GM23338 (cell line): ENCODE measurements around the gene ITGB1BP1. TPM values are rescaled to one million over a fixed set of nuclear protein-coding genes. Genes with fewer than 3 reads are reported as not detected.

ENCODE experiments used
- ATAC-seq: fragments of 200-7000 bp; cut with Tn5 transposase; 3 replicates; pipeline ENCODE4 v1.9.1; 2020
- DNase-seq: peaks from one replicate; pipeline ENCODE4 v3.0.0-alpha.2; 2015; ENCODE audit warnings: low spot score
- H2AFZ ChIP-seq: fragments of 200-600 bp; sonication (generic); 2 replicates; pipeline ENCODE4 v1.8.0; 2016; ENCODE audit warnings: antibody characterized with exemption, mild to moderate bottlenecking, moderate library complexity
- H3F3A ChIP-seq: fragments of 200-600 bp; sonication (generic); replicated peaks from 2 replicates; pipeline ENCODE4 v1.8.0; 2017; ENCODE audit warnings: antibody characterized with exemption, mixed run types, low read depth
- H3K27ac ChIP-seq: fragments of 200-600 bp; sonication (generic); 2 replicates; pipeline ENCODE4 v1.6.1; 2016; ENCODE audit warnings: low read depth
- H3K27me3 ChIP-seq: fragments of 200-600 bp; sonication (generic); 2 replicates; pipeline ENCODE4 v1.8.0; 2016; ENCODE audit warnings: mild to moderate bottlenecking, mixed run types, moderate library complexity; ENCODE audit not compliant: insufficient read depth
- H3K36me3 ChIP-seq: fragments of 200-600 bp; sonication (generic); 2 replicates; pipeline ENCODE4 v1.8.0; 2016; ENCODE audit warnings: mild to moderate bottlenecking; ENCODE audit not compliant: insufficient read depth
- H3K4me1 ChIP-seq: fragments of 200-600 bp; sonication (generic); 2 replicates; pipeline ENCODE4 v1.8.0; 2016; ENCODE audit warnings: mild to moderate bottlenecking, moderate library complexity; ENCODE audit not compliant: insufficient read depth
- H3K4me2 ChIP-seq: fragments of 200-600 bp; sonication (generic); 2 replicates; pipeline ENCODE4 v1.7.1; 2017; ENCODE audit warnings: mixed run types
- H3K4me3 ChIP-seq: fragments of 200-600 bp; sonication (generic); 2 replicates; pipeline ENCODE4 v1.6.1; 2016; ENCODE audit warnings: mixed run types
- H3K79me2 ChIP-seq: fragments of 200-600 bp; sonication (generic); replicated peaks from 2 replicates; pipeline ENCODE4 v1.8.0; 2017; ENCODE audit warnings: mild to moderate bottlenecking; ENCODE audit not compliant: insufficient read depth
- H3K9me2 ChIP-seq: fragments of 200-600 bp; sonication (generic); 2 replicates; pipeline ENCODE4 v1.8.0; 2017; ENCODE audit not compliant: insufficient read depth
- H4K20me1 ChIP-seq: fragments of 200-600 bp; sonication (generic); replicated peaks from 2 replicates; pipeline ENCODE4 v1.8.0; 2017; ENCODE audit warnings: mild to moderate bottlenecking; ENCODE audit not compliant: insufficient read depth
- H3K27ac Mint-ChIP-seq: 2 replicates; pipeline ENCODE4 v1.8.0; 2020; ENCODE audit warnings: inconsistent platforms, mild to moderate bottlenecking, moderate library complexity, mixed read lengths
- H3K27me3 Mint-ChIP-seq: 3 replicates; pipeline ENCODE4 v1.8.0; 2022; ENCODE audit warnings: low read depth, mild to moderate bottlenecking, moderate library complexity, mixed read lengths, inconsistent platforms; ENCODE audit not compliant: insufficient read depth, poor library complexity
- H3K36me3 Mint-ChIP-seq: 3 replicates; pipeline ENCODE4 v1.8.0; 2021; ENCODE audit warnings: low read depth, mild to moderate bottlenecking, inconsistent platforms, moderate library complexity, mixed read lengths
- H3K4me1 Mint-ChIP-seq: 3 replicates; pipeline ENCODE4 v1.8.0; 2020; ENCODE audit warnings: mild to moderate bottlenecking, inconsistent platforms, mixed read lengths
- H3K4me3 Mint-ChIP-seq: 3 replicates; pipeline ENCODE4 v1.8.0; 2021; ENCODE audit warnings: moderate library complexity, mild to moderate bottlenecking, inconsistent platforms, mixed read lengths
- H3K9me3 Mint-ChIP-seq: 3 replicates; pipeline ENCODE4 v1.8.0; 2020; ENCODE audit warnings: moderate library complexity, mild to moderate bottlenecking, inconsistent platforms, mixed read lengths
- CREB1 ChIP-seq: fragments of 250-450 bp; sonication (Bioruptor Pico); IDR thresholded peaks from 2 replicates; pipeline ENCODE4 v1.5.0; 2020; ENCODE audit warnings: low read depth, mild to moderate bottlenecking, moderate library complexity
- EZH2 ChIP-seq: fragments of 200-600 bp; sonication (generic); IDR thresholded peaks from one replicate; pipeline ENCODE4 v1.8.0; 2017; ENCODE audit warnings: antibody characterized with exemption, mild to moderate bottlenecking, low read depth; ENCODE audit not compliant: unreplicated experiment
- EZH2phosphoT487 ChIP-seq: fragments of 200-600 bp; sonication (generic); IDR thresholded peaks from one replicate; pipeline ENCODE4 v1.8.1; 2018; ENCODE audit warnings: antibody characterized with exemption; ENCODE audit not compliant: unreplicated experiment
- JUNB ChIP-seq: IDR thresholded peaks from one replicate; pipeline ENCODE4 v1.6.1; 2016; ENCODE audit warnings: antibody characterized with exemption; ENCODE audit not compliant: unreplicated experiment
- NANOG ChIP-seq: IDR thresholded peaks from 2 replicates; pipeline ENCODE4 v1.6.1; 2016; ENCODE audit warnings: antibody characterized with exemption, borderline replicate concordance
- POLR2AphosphoS5 ChIP-seq: IDR thresholded peaks from 2 replicates; pipeline ENCODE4 v1.6.1; 2016; ENCODE audit warnings: antibody characterized with exemption, low read depth
- STAT1 ChIP-seq: IDR thresholded peaks from one replicate; pipeline ENCODE4 v1.6.1; 2016; ENCODE audit warnings: antibody characterized with exemption; ENCODE audit not compliant: unreplicated experiment
- ZNF114 ChIP-seq: fragments of 250-450 bp; sonication (Bioruptor Pico); IDR thresholded peaks from 2 replicates; pipeline ENCODE4 v1.5.0; 2020; ENCODE audit warnings: mild to moderate bottlenecking, moderate library complexity
- ZNF331 ChIP-seq: fragments of 250-450 bp; sonication (Bioruptor Pico); IDR thresholded peaks from 2 replicates; pipeline ENCODE4 v1.5.0; 2020; ENCODE audit warnings: low read depth, mild to moderate bottlenecking, moderate library complexity
- polyA plus RNA-seq: library from polyadenylated mRNA; unstranded; fragments of >200 nt; fragmentation: Nextera tagmentation; extraction: Ambion mirVana; gene quantifications from 2 replicates; pipeline ENCODE4 v1.2.1, GENCODE V29; 2016
- total RNA-seq: library from RNA; depleted of rRNA; stranded (reverse); fragments of >200 nt; shearing (Covaris generic); gene quantifications from 2 replicates; pipeline ENCODE4 v1.2.3, GENCODE V29; 2014
- TF ChIP-seq, protein P1 (sequence below): fragments of 250-450 bp; sonication (Bioruptor Pico); IDR thresholded peaks from 2 replicates; pipeline ENCODE4 v1.5.0; 2020; ENCODE audit warnings: mild to moderate bottlenecking, moderate library complexity
- TF ChIP-seq, protein P2 (sequence below): IDR thresholded peaks from one replicate; pipeline ENCODE4 v1.6.1; 2018; ENCODE audit warnings: antibody characterized with exemption; ENCODE audit not compliant: unreplicated experiment

Gene ITGB1BP1
- total and polyA plus RNA-seq, 2 experiments from 2014 or later = 29.1 to 63.5 TPM

DNA sequence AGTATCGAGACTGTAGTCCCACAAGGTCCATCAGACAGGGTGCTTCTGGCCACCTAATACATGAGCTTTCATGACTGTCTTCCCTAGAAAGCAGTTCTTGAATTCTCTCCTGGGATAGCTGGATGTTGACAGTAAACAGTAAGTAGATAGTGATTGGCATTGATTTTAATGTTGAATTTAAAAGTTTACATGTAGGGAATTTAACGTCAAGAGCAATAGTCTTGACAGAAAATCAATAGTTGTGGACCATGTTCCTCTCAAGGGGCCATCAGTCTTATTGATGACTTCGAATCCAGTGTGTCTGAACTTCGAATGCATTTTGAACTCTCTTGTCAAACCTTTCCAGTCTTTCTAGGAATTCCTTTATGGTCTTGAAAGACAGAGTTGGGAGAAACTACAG lies 63.9 kb downstream of the ITGB1BP1 start:
- Mint-ChIP-seq H3K9me3 (no peaks in the 10 kb centered on the region), H3K27ac (no peak overlapping the region), H3K36me3 (peaks cover 41% of the 10 kb centered on the region), H3K27me3 (no peaks in the 10 kb centered on the region), H3K4me3 (no peak overlapping the region), H3K4me1 (peaks cover 23% of the 10 kb centered on the region)
- Histone ChIP-seq H4K20me1 (no peaks in the 10 kb centered on the region), H2AFZ (no peak overlapping the region), H3K4me1 (peaks cover 27% of the 10 kb centered on the region), H3K27me3 (no peaks in the 10 kb centered on the region), H3F3A (no peaks in the 10 kb centered on the region), H3K4me2 (no peak overlapping the region), H3K9me2 (no peaks in the 10 kb centered on the region), H3K36me3 (no peaks in the 10 kb centered on the region), H3K27ac (no peak overlapping the region), H3K79me2 (no peaks in the 10 kb centered on the region), H3K4me3 (no peak overlapping the region)
- no peak for ATAC-seq
- TF ChIP-seq ZNF114 (CRISPR knock-in tag) (no peak), EZH2 (no peak), ZNF331 (CRISPR knock-in tag) (no peak), EZH2phosphoT487 (no peak), POLR2AphosphoS5 (no peak)
- TF ChIP-seq, protein P1, sequence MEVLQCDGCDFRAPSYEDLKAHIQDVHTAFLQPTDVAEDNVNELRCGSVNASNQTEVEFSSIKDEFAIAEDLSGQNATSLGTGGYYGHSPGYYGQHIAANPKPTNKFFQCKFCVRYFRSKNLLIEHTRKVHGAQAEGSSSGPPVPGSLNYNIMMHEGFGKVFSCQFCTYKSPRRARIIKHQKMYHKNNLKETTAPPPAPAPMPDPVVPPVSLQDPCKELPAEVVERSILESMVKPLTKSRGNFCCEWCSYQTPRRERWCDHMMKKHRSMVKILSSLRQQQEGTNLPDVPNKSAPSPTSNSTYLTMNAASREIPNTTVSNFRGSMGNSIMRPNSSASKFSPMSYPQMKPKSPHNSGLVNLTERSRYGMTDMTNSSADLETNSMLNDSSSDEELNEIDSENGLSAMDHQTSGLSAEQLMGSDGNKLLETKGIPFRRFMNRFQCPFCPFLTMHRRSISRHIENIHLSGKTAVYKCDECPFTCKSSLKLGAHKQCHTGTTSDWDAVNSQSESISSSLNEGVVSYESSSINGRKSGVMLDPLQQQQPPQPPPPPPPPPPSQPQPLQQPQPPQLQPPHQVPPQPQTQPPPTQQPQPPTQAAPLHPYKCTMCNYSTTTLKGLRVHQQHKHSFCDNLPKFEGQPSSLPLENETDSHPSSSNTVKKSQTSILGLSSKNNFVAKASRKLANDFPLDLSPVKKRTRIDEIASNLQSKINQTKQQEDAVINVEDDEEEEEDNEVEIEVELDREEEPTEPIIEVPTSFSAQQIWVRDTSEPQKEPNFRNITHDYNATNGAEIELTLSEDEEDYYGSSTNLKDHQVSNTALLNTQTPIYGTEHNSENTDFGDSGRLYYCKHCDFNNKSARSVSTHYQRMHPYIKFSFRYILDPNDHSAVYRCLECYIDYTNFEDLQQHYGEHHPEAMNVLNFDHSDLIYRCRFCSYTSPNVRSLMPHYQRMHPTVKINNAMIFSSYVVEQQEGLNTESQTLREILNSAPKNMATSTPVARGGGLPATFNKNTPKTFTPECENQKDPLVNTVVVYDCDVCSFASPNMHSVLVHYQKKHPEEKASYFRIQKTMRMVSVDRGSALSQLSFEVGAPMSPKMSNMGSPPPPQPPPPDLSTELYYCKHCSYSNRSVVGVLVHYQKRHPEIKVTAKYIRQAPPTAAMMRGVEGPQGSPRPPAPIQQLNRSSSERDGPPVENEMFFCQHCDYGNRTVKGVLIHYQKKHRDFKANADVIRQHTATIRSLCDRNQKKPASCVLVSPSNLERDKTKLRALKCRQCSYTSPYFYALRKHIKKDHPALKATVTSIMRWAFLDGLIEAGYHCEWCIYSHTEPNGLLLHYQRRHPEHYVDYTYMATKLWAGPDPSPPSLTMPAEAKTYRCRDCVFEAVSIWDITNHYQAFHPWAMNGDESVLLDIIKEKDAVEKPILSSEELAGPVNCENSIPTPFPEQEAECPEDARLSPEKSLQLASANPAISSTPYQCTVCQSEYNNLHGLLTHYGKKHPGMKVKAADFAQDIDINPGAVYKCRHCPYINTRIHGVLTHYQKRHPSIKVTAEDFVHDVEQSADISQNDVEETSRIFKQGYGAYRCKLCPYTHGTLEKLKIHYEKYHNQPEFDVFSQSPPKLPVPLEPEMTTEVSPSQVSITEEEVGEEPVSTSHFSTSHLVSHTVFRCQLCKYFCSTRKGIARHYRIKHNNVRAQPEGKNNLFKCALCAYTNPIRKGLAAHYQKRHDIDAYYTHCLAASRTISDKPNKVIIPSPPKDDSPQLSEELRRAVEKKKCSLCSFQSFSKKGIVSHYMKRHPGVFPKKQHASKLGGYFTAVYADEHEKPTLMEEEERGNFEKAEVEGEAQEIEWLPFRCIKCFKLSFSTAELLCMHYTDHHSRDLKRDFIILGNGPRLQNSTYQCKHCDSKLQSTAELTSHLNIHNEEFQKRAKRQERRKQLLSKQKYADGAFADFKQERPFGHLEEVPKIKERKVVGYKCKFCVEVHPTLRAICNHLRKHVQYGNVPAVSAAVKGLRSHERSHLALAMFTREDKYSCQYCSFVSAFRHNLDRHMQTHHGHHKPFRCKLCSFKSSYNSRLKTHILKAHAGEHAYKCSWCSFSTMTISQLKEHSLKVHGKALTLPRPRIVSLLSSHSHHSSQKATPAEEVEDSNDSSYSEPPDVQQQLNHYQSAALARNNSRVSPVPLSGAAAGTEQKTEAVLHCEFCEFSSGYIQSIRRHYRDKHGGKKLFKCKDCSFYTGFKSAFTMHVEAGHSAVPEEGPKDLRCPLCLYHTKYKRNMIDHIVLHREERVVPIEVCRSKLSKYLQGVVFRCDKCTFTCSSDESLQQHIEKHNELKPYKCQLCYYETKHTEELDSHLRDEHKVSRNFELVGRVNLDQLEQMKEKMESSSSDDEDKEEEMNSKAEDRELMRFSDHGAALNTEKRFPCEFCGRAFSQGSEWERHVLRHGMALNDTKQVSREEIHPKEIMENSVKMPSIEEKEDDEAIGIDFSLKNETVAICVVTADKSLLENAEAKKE (CRISPR knock-in tag) = no peak
- DNase-seq = no peak

DNA sequence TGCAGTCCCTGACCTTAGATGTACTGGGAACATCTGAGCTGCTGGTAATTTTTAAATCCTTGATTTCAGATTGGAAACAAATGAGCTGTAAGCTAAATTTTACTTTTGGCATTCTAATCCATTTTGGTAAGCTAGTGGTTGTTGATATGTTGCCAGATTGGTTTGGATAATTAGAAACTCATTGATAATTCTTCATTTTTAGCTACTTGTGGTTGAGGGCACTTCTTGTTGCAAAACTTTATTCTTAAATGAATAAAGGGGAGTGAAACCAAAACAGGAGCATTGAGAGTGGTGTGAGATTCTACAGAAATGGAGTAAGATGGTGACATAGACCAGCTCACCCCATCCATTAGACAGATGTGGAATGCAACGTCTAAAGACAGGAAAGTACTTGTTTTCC lies 64.5 kb downstream of the ITGB1BP1 start:
- no peaks in the 10 kb centered on the region for H3K27me3 Mint-ChIP-seq
- DNase-seq = no peak
- no peak overlapping the region for H3K27ac Mint-ChIP-seq
- Histone ChIP-seq H4K20me1 (no peaks in the 10 kb centered on the region), H2AFZ (no peak overlapping the region), H3K4me3 (no peak overlapping the region), H3K4me1 (peaks cover 28% of the 10 kb centered on the region), H3F3A (no peaks in the 10 kb centered on the region), H3K27me3 (no peaks in the 10 kb centered on the region), H3K79me2 (no peaks in the 10 kb centered on the region), H3K27ac (no peak overlapping the region), H3K9me2 (no peaks in the 10 kb centered on the region), H3K36me3 (no peaks in the 10 kb centered on the region), H3K4me2 (no peak overlapping the region)
- H3K9me3 Mint-ChIP-seq = no peaks in the 10 kb centered on the region
- TF ChIP-seq NANOG (no peak), EZH2 (no peak), STAT1 (no peak), JUNB (no peak), CREB1 (no peak)
- TF ChIP-seq, protein P2, sequence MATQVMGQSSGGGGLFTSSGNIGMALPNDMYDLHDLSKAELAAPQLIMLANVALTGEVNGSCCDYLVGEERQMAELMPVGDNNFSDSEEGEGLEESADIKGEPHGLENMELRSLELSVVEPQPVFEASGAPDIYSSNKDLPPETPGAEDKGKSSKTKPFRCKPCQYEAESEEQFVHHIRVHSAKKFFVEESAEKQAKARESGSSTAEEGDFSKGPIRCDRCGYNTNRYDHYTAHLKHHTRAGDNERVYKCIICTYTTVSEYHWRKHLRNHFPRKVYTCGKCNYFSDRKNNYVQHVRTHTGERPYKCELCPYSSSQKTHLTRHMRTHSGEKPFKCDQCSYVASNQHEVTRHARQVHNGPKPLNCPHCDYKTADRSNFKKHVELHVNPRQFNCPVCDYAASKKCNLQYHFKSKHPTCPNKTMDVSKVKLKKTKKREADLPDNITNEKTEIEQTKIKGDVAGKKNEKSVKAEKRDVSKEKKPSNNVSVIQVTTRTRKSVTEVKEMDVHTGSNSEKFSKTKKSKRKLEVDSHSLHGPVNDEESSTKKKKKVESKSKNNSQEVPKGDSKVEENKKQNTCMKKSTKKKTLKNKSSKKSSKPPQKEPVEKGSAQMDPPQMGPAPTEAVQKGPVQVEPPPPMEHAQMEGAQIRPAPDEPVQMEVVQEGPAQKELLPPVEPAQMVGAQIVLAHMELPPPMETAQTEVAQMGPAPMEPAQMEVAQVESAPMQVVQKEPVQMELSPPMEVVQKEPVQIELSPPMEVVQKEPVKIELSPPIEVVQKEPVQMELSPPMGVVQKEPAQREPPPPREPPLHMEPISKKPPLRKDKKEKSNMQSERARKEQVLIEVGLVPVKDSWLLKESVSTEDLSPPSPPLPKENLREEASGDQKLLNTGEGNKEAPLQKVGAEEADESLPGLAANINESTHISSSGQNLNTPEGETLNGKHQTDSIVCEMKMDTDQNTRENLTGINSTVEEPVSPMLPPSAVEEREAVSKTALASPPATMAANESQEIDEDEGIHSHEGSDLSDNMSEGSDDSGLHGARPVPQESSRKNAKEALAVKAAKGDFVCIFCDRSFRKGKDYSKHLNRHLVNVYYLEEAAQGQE = no peak
- peaks cover 24% of the 10 kb centered on the region for H3K4me1 Mint-ChIP-seq
- H3K4me3 Mint-ChIP-seq = no peak overlapping the region
- ATAC-seq = no peak
- H3K36me3 Mint-ChIP-seq = peaks cover 43% of the 10 kb centered on the region
